ENCODE data around the gene PRPF6. TPM values are rescaled to one million over a fixed set of nuclear protein-coding genes. Genes with fewer than 3 reads are reported as not detected.

PRPF6 gene
- total RNA-seq, 1 donor from 2014 or later: 62.4 TPM

DNA sequence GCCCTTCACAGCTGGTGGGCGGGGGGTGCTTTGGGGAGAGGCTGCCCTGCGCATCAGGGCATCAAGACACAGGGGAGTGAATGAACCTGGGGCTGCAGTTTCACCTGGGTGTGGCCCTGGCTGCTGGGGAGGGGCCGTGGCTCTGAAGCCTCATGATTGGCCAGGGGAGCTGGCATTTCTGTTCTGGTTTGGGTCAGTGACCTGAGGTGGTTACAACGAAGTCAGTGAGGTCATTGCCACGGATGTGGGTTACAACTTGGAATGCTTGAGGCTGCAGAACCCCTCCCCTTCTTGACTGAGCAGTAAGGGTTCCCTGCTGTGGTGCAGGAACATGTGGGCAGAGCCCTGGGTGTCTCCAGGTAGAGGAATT lies 85.0 kb downstream of the PRPF6 start:
- no peak overlapping the region for H3K4me3 ChIP-seq (ENCODE audit: low read depth, low read length)
- peak; percentile 49 for DNase-seq (ENCODE audit: low read depth)
- TF ChIP-seq, protein P1, sequence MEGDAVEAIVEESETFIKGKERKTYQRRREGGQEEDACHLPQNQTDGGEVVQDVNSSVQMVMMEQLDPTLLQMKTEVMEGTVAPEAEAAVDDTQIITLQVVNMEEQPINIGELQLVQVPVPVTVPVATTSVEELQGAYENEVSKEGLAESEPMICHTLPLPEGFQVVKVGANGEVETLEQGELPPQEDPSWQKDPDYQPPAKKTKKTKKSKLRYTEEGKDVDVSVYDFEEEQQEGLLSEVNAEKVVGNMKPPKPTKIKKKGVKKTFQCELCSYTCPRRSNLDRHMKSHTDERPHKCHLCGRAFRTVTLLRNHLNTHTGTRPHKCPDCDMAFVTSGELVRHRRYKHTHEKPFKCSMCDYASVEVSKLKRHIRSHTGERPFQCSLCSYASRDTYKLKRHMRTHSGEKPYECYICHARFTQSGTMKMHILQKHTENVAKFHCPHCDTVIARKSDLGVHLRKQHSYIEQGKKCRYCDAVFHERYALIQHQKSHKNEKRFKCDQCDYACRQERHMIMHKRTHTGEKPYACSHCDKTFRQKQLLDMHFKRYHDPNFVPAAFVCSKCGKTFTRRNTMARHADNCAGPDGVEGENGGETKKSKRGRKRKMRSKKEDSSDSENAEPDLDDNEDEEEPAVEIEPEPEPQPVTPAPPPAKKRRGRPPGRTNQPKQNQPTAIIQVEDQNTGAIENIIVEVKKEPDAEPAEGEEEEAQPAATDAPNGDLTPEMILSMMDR (conservative IDR thresholded peaks at IDR 0.05; ENCODE audit: low read depth, low read length): no peak

DNA sequence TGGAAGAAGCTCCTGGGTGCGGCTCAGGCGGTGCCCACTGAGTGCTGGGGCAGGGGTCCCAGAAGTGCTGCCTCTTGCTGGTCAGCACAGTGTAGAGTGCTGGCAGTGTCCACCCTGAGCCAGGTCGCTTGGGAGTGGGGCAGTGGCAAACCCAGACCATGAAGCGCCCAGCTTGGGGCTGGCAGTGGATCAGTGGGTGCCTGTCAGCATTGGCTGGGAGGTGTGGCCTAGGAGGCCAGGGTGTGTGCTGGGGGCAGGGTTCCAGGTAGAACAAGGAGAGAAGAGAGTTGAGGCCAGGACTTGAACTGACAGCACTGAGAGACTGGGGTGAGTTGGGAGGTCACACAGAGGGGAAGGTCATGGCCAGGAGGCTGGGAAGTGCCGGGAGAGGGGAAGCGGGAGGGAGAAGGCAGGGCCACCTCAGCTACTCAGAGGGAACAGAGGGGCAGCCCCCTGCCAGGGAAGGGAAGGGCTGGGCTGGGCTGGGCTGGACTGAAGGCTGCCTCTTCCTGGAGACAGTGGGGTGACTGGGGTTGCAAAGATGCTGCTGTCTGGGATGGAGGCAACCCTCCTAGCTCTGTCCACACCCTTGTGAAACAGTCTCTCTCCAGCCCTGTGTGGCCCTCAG lies 86.2 kb downstream of the PRPF6 start:
- DNase-seq (ENCODE audit: low read depth): no peak
- no peak overlapping the region for H3K4me3 ChIP-seq (ENCODE audit: low read depth, low read length)
- TF ChIP-seq, protein P1 (conservative IDR thresholded peaks at IDR 0.05; ENCODE audit: low read depth, low read length): no peak

DNA sequence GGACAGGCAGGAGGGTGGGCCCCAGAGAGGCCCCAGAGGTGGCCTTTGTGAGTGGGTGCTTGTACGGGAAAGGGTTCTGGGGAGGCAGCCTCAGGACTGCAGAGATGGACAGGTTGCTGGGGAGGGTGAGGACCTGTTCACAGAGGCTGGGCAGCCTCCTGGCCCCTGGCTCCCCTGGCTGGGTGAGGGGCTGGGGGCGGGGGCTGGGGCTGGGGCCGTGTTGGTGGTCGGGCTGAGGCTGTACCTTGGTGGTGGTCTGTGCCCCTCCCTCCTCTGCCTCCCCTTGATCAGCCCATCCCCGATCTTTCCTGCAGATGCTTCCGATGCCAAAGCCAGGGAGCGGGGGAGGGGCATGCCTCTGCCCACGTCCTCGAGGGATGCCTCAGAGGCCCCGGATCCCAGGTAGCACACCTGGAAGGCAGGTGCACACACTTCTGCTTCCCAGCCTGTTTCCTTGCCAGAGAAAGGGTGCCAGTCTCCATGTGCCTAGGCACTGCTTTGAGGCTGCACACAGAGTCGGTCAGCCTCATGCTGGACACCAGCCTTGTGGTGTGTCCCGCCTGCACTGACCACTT lies 86.9 kb downstream of the PRPF6 start:
- no peak overlapping the region for H3K4me3 ChIP-seq (ENCODE audit: low read depth, low read length)
- TF ChIP-seq, protein P1 (conservative IDR thresholded peaks at IDR 0.05; ENCODE audit: low read depth, low read length): no peak
- no peak for DNase-seq (ENCODE audit: low read depth)

DNA sequence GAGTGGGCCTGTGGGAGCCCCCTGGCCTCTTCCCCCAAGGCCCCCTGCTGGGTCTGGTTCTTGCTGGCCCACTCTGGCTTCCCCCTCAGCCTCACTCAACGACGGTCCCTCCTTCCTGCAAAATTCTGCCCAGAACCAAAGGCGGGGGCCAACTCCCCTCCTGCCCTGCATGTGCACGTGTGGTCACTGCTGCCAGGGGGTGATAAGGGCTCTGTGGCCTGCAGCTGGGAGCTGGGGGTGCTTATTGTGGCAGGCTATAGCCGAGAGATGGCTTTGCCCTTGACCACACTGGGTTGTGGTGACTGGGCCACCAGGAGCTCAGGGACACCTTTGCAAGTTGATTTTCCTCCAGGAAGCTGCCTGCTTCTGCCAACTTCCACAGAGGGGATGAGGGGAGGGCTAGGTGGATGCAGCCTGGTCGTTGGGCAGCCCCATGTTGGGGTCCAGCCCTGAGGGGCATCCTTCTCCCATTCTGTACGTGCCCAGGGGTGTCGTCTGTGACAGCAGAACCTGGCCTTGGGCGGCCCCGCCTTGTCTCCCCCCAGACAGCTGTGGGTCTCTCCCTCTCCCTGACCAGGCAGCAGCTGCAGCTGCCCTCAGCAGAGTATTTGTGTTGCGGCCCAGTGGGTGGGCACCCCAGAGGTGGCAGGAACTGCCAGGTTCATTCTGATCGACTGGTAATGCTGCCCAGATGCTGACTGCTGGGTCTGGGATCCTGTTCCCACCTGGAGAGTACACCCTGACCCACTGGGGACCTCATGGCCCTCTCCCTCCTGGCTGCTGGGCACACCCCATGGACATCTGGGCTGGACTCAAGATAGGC lies 87.7 kb downstream of the PRPF6 start:
- H3K4me3 ChIP-seq (ENCODE audit: low read depth, low read length): no peak overlapping the region
- no peak for DNase-seq (ENCODE audit: low read depth)
- TF ChIP-seq, protein P1 (conservative IDR thresholded peaks at IDR 0.05; ENCODE audit: low read depth, low read length): no peak

DNA sequence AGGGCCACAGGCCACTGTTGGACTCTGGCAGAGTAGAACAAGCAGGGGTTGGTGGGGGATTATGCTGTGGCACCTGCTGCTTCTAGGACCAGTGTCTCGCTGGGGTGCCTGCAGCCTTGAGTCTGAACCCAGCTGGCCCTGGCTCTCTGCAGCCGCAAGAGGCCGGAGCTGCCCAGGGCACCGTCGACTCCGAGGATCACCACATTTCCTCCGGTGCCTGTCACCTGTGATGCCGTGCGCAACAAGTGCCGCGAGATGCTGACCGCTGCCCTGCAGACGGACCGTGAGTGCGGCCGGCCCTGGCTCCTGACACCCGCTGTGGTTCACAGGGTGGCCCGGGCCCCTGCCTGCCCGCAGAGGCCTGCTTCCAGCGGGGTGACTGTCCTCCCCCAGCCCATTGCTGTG lies 88.3 kb downstream of the PRPF6 start:
- H3K4me3 ChIP-seq (ENCODE audit: low read depth, low read length): no peak overlapping the region
- TF ChIP-seq, protein P1 (conservative IDR thresholded peaks at IDR 0.05; ENCODE audit: low read depth, low read length): no peak
- no peak for DNase-seq (ENCODE audit: low read depth)

DNA sequence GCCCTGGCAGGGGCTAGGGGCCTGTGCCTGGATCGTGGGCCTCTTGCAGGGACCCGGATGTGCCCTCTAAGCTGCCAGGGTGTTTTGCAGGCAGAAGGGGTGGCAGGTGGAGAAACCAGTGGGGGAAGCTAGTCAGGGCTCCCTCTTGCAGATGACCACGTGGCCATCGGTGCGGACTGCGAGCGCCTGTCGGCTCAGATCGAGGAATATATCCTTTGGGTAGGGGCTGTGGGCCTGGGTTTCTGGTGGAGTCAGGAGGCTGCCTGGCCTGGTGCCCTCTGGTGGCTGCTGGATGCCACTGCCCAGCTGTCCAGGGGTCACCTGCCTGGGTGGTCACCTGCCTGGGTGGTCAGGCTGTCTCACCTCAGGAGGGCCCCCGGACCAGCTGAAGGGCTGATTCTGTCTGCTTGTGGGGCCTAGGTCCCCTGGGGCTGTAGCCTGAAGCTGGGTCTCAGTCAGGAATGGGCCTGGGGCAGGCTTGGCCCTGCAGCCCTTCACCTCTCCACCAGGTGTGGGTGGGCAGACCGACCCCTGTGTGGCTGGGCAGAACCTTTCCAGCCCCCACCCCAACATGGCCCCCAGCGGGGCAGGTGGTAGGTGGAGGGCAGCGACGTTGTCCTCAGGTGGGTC lies 88.8 kb downstream of the PRPF6 start:
- no peak for DNase-seq (ENCODE audit: low read depth)
- no peak overlapping the region for H3K4me3 ChIP-seq (ENCODE audit: low read depth, low read length)
- TF ChIP-seq, protein P1 (conservative IDR thresholded peaks at IDR 0.05; ENCODE audit: low read depth, low read length): peak; percentile 83

All from epithelial cell of proximal tubule (primary cell).